Mucosa of rectum (tissue), 2 donors: ENCODE measurements around the gene LYRM9.
"Not testable (repeated sequence)": the region's sequence is repeated elsewhere in the genome, so short reads cannot be mapped to it uniquely, and the experiment has no call there.

Experiments used
- H3K27ac ChIP-seq, 2 donors: one replicate each; pipeline ENCODE4 v1.7.0; 2013; ENCODE audit warnings: inconsistent platforms in 2 of 2, low read depth in 2 of 2, low read length in 2 of 2
- H3K27me3 ChIP-seq, 2 donors: one replicate each; pipeline ENCODE4 v1.7.0; 2013; ENCODE audit warnings: low read length in 2 of 2; ENCODE audit not compliant: control insufficient read depth in 2 of 2, insufficient read depth in 2 of 2
- H3K36me3 ChIP-seq, 2 donors: one replicate each; pipeline ENCODE4 v1.7.0; 2013; ENCODE audit warnings: low read length in 2 of 2; ENCODE audit not compliant: control insufficient read depth in 2 of 2, insufficient read depth in 2 of 2
- H3K4me1 ChIP-seq, 2 donors: one replicate each; pipeline ENCODE4 v1.7.0; 2013; ENCODE audit warnings: low read length in 2 of 2, mild to moderate bottlenecking in 1 of 2; ENCODE audit not compliant: control insufficient read depth in 2 of 2, insufficient read depth in 2 of 2
- H3K4me3 ChIP-seq, 2 donors: one replicate each; pipeline ENCODE4 v1.7.0; 2013; ENCODE audit warnings: low read length in 2 of 2
- H3K9ac ChIP-seq, 2 donors: one replicate each; pipeline ENCODE4 v1.7.0; 2013; ENCODE audit warnings: low read length in 2 of 2, low read depth in 1 of 2, mild to moderate bottlenecking in 1 of 2
- H3K9me3 ChIP-seq, 2 donors: one replicate each; pipeline ENCODE4 v1.7.0; 2013; ENCODE audit warnings: low read length in 2 of 2; ENCODE audit not compliant: control insufficient read depth in 2 of 2
- donor health status: healthy.
- donor health status: Normal muscosa, but diverticular disease.

LYRM9 gene

GRCh38 chr17:27895123-27895895, 2.1 kb upstream of the LYRM9 start:
- Histone ChIP-seq H3K9ac (no peak overlapping the region), H3K27me3 (no peaks in the 10 kb centered on the region), H3K36me3 (no peaks in the 10 kb centered on the region), H3K27ac (no peak overlapping the region), H3K9me3 (no peaks in the 10 kb centered on the region), H3K4me3 (no peak overlapping the region), H3K4me1 (peaks cover 5 to 11% of the 10 kb centered on the region in 2 donors)

DNA sequence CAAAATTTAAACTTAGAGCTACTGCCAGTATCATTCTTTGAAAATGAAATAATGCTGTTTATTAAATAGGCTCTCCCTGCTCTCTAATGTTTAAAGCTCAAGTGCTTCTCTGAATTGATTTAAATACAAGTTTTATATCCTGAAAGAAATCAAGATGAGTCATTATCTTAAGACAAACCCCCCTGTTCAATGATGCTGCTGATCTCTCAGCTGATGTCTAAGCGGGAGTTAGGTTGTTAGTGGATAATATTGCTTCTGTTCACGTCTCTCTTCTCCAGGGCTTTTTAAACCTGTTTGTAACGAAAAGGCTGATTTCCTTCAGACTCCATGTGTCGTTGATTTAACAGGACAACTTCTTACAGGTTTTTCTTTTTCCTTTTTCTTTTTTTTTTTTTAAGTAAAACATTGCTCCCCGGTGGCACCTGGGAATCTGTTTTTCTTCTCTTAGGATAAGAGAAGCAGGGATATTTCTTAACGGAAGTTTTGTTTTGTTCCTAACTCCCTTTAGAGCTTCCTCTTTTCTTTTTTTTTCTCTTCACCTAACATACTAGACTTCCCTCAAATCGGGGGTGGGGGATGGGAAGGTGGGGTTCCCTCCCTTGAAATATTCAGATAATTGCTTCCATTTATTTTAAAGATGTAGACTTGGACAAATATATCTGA, 807 bp upstream of the LYRM9 start:
- H3K9ac ChIP-seq: no peak overlapping the region
- H3K27ac ChIP-seq: no peak overlapping the region
- H3K27me3 ChIP-seq: no peaks in the 10 kb centered on the region
- H3K36me3 ChIP-seq: no peaks in the 10 kb centered on the region
- peaks cover 5 to 11% of the 10 kb centered on the region in 2 donors for H3K4me1 ChIP-seq
- no peaks in the 10 kb centered on the region for H3K9me3 ChIP-seq
- H3K4me3 ChIP-seq: no peak overlapping the region

GRCh38 chr17:27892542-27892865, 661 bp downstream of the LYRM9 start:
- Histone ChIP-seq H3K27ac (peak overlapping the region; percentile 39 to 62), H3K4me3 (peak overlapping the region; percentile 71 to 76), H3K36me3 (no peaks in the 10 kb centered on the region), H3K27me3 (no peaks in the 10 kb centered on the region), H3K4me1 (peaks cover 5 to 11% of the 10 kb centered on the region in 2 donors), H3K9ac (peak overlapping the region; percentile 75 to 87), H3K9me3 (no peaks in the 10 kb centered on the region)

DNA sequence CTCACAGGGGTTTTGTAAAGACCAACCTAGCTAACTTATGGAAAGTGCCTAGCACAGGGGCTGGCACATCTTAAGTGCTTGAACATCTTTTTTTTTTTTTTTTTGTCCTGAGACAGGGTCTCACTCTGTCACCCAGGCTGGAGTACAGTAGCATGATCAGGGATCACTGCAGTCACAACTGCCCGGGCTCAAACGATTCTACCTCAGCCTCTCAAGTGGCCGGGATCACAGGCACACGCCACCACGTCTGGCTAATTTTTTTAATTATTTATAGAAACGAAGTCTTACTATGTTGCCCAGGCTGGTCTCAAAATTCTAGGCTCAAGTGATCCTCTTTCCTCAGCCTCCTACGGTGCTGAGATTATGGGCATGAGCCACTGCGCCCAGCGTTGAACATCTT, 1.3 kb downstream of the LYRM9 start:
- H3K36me3 ChIP-seq: no peaks in the 10 kb centered on the region
- H3K4me1 ChIP-seq: peaks cover 5 to 11% of the 10 kb centered on the region in 2 donors
- no peak overlapping the region for H3K27ac ChIP-seq
- H3K9ac ChIP-seq: no peak overlapping the region
- no peak overlapping the region for H3K4me3 ChIP-seq
- H3K9me3 ChIP-seq: no peaks in the 10 kb centered on the region
- no peaks in the 10 kb centered on the region for H3K27me3 ChIP-seq

- no peak overlapping the region for H3K4me3 ChIP-seq
- H3K9me3 ChIP-seq: no peaks in the 10 kb centered on the region
- H3K4me1 ChIP-seq: peaks cover 5 to 11% of the 10 kb centered on the region in 2 donors
- no peaks in the 10 kb centered on the region for H3K27me3 ChIP-seq
- H3K9ac ChIP-seq: no peak overlapping the region
- no peak overlapping the region for H3K27ac ChIP-seq
- no peaks in the 10 kb centered on the region for H3K36me3 ChIP-seq
Measured at GRCh38 chr17:27889711-27890251, 3.4 kb downstream of the LYRM9 start.

DNA sequence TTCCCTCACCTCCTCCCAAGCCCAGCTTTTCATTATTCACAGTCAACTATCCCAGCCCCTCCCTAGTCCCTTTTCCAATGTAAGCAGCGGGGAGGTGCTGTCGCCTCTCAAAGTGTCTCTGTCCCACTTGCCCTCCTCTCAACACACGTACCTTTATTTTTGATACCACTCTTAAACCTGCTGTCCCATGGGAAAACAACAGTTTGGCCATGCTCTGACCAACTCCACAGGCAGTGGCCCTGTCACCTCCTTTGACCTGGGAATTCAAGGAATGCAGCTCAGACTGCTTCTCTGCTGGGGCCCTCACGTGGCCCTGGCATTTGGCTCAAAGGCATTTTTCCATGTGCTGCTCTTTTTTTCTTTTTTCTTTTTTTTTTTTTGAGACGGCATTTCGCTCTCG, 4.2 kb downstream of the LYRM9 start:
- Histone ChIP-seq H3K4me1 (peaks cover 5 to 11% of the 10 kb centered on the region in 2 donors), H3K9me3 (no peaks in the 10 kb centered on the region), H3K9ac (no peak overlapping the region), H3K4me3 (no peak overlapping the region), H3K27ac (no peak overlapping the region), H3K36me3 (no peaks in the 10 kb centered on the region), H3K27me3 (no peaks in the 10 kb centered on the region)

- H3K4me1 ChIP-seq: peaks cover 5 to 7% of the 10 kb centered on the region in 2 donors
- no peak overlapping the region for H3K4me3 ChIP-seq
- H3K9me3 ChIP-seq: no peaks in the 10 kb centered on the region
- no peaks in the 10 kb centered on the region for H3K36me3 ChIP-seq
- H3K27me3 ChIP-seq: no peaks in the 10 kb centered on the region
- no peak overlapping the region for H3K9ac ChIP-seq
- H3K27ac ChIP-seq: no peak overlapping the region
Measured at GRCh38 chr17:27888067-27888466, 5.1 kb downstream of the LYRM9 start.

DNA sequence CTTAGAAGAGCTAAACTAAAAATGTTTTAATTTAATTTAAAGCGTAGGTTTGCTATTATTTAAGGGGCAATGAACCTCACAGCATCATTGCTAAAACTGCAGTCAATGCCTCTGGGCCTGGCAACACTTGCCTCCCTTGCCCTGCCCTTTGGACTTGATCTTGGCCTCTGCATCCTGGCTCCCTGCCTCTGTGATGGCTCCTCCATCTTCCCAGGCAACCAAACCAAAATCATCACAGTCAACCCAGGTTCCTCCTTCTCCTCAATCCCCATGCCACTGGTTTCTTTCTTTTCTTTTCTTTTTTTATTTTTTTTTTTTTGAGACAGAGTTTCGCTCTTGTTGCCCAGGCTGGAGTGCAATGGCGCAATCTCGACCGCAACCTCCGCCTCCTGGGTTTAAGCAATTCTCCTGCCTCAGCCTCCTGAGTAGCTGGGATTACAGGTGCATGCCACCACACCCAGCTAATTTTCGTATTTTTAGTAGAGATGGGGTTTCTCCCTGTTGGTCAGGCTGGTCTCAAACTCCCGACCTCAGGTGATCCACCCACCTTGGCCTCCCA, 6.7 kb downstream of the LYRM9 start:
- H3K4me3 ChIP-seq, H3K36me3 ChIP-seq, H3K9ac ChIP-seq, H3K4me1 ChIP-seq, H3K9me3 ChIP-seq, H3K27me3 ChIP-seq, H3K27ac ChIP-seq: not testable (repeated sequence)

DNA sequence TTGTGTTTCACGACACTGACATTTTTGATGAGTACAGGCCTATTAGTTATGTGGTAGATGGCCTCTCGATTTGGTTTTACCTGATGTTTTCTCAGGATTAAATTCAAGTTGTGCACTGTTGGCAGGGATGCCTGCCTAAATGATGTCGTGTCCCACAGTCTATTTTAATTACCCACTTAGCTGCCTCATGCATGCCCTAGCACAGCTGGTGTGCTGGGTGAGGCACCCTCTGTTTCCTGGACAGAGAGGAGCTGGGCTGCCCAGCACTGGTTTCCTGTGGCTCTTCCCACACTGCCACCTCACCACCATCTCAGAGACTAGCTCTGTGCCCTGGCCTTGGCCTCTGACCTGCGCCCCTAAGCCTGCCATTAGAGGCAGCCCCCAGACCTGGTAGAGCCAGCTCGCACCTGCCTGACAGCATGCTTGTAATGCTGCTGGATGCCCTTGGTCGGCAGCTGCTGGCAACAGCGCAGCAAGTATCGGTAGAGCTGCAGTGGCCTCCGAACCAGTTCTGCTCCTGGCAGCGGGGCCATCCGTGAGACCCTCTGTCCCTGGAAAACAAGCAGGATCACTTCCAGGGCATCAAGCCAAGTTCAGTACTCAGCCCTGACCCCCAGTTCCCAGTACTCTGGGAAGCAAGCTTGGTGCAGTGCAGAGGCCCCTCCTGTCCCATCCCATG, 10.9 kb downstream of the LYRM9 start:
- Histone ChIP-seq H3K9ac (no peak overlapping the region), H3K9me3 (no peaks in the 10 kb centered on the region)

More for the DNA sequence above, 10.9 kb downstream of the LYRM9 start:
- no peak overlapping the region for H3K27ac ChIP-seq
- no peak overlapping the region for H3K4me3 ChIP-seq
- no peaks in the 10 kb centered on the region for H3K27me3 ChIP-seq
- peaks cover 0 to 2% of the 10 kb centered on the region in 2 donors for H3K36me3 ChIP-seq
- peaks cover 0 to 5% of the 10 kb centered on the region in 2 donors for H3K4me1 ChIP-seq
